Loucy (cell line): ENCODE results near the gene KLHL40.

Source experiments
- H2AFZ ChIP-seq: fragments of 200-600 bp; sonication (generic); 2 replicates; pipeline ENCODE4 v1.6.0; 2016; ENCODE audit warnings: antibody characterized with exemption, mild to moderate bottlenecking, low read length, moderate library complexity
- H3F3A ChIP-seq: fragments of 200-600 bp; 2 replicates; pipeline ENCODE4 v1.6.0; 2016; ENCODE audit warnings: antibody characterized with exemption, low read depth, mild to moderate bottlenecking
- H3K27me3 ChIP-seq: fragments of 200-600 bp; sonication (generic); 2 replicates; pipeline ENCODE4 v1.6.1; 2014; ENCODE audit warnings: low read length, mild to moderate bottlenecking; ENCODE audit not compliant: insufficient read depth, poor library complexity, severe bottlenecking
- H3K36me3 ChIP-seq: fragments of 200-600 bp; sonication (generic); 2 replicates; pipeline ENCODE4 v1.6.1; 2016; ENCODE audit warnings: low read length; ENCODE audit not compliant: insufficient read depth
- H3K4me1 ChIP-seq: fragments of 200-600 bp; sonication (generic); 2 replicates; pipeline ENCODE4 v1.5.1; 2014; ENCODE audit warnings: low read length, mild to moderate bottlenecking; ENCODE audit not compliant: insufficient read depth, poor library complexity, severe bottlenecking
- H3K4me2 ChIP-seq: fragments of 200-600 bp; sonication (generic); 2 replicates; pipeline ENCODE4 v1.6.0; 2014; ENCODE audit warnings: antibody characterized with exemption, low read length, low read depth, mild to moderate bottlenecking; ENCODE audit not compliant: poor library complexity, severe bottlenecking
- H3K4me3 ChIP-seq: fragments of 200-600 bp; sonication (generic); 2 replicates; pipeline ENCODE4 v1.5.1; 2014; ENCODE audit warnings: low read length, mild to moderate bottlenecking, mixed read lengths; ENCODE audit not compliant: poor library complexity, severe bottlenecking
- H3K79me2 ChIP-seq: fragments of 200-600 bp; sonication (generic); 2 replicates; pipeline ENCODE4 v1.6.1; 2014; ENCODE audit warnings: low read length; ENCODE audit not compliant: insufficient read depth
- H3K9ac ChIP-seq: fragments of 200-600 bp; sonication (generic); 2 replicates; pipeline ENCODE4 v1.6.0; 2014; ENCODE audit warnings: mild to moderate bottlenecking, low read depth, low read length, moderate library complexity; ENCODE audit not compliant: poor library complexity, severe bottlenecking
- H3K9me2 ChIP-seq: fragments of 200-600 bp; sonication (generic); replicated peaks from 2 replicates; pipeline ENCODE4 v1.6.1; 2016; ENCODE audit warnings: low read depth, low read length, mixed read lengths
- H3K9me3 ChIP-seq: fragments of 200-600 bp; sonication (generic); 2 replicates; pipeline ENCODE4 v1.6.1; 2014; ENCODE audit warnings: mild to moderate bottlenecking, antibody characterized with exemption, low read length, low read depth; ENCODE audit not compliant: insufficient read depth
- H4K20me1 ChIP-seq: fragments of 200-600 bp; sonication (generic); 2 replicates; pipeline ENCODE4 v1.6.0; 2014; ENCODE audit warnings: antibody characterized with exemption, low read length, mild to moderate bottlenecking; ENCODE audit not compliant: insufficient read depth, poor library complexity, severe bottlenecking
- CTCF ChIP-seq: fragments of 200-600 bp; sonication (generic); conservative IDR thresholded peaks from 2 replicates; pipeline ENCODE4 v1.5.1; 2014; ENCODE audit warnings: mild to moderate bottlenecking, antibody characterized with exemption, low read length
- EZH2phosphoT487 ChIP-seq: fragments of 200-600 bp; IDR thresholded peaks from 2 replicates; pipeline ENCODE4 v1.6.1; 2018; ENCODE audit warnings: antibody characterized with exemption, mild to moderate bottlenecking, moderate library complexity, borderline replicate concordance

Gene KLHL40

GRCh38 chr3:42706721-42707619 is 21.6 kb downstream of the KLHL40 start:
- TF ChIP-seq CTCF (no peak), EZH2phosphoT487 (no peak)
- H3K27me3 ChIP-seq, result no peaks in the 10 kb centered on the region

GRCh38 chr3:42707620-42708355 is 22.5 kb downstream of the KLHL40 start:
- Histone ChIP-seq H3K79me2 (no peaks in the 10 kb centered on the region), H2AFZ (no peak overlapping the region), H4K20me1 (no peaks in the 10 kb centered on the region), H3K4me3 (no peak overlapping the region), H3F3A (no peaks in the 10 kb centered on the region), H3K9ac (no peak overlapping the region), H3K36me3 (no peaks in the 10 kb centered on the region), H3K9me3 (no peaks in the 10 kb centered on the region), H3K4me2 (no peak overlapping the region), H3K4me1 (no peaks in the 10 kb centered on the region), H3K27me3 (no peaks in the 10 kb centered on the region), H3K9me2 (no peaks in the 10 kb centered on the region)
- no peak for TF ChIP-seq CTCF
- TF ChIP-seq EZH2phosphoT487, result no peak

More at GRCh38 chr3:42706721-42707619, 21.6 kb downstream of the KLHL40 start:
- Histone ChIP-seq H3K79me2 (no peaks in the 10 kb centered on the region), H3K9me2 (no peaks in the 10 kb centered on the region), H3K9ac (no peak overlapping the region), H2AFZ (no peak overlapping the region), H3K4me2 (no peak overlapping the region), H3K36me3 (no peaks in the 10 kb centered on the region), H3K4me1 (no peaks in the 10 kb centered on the region), H3K9me3 (no peaks in the 10 kb centered on the region), H3F3A (no peaks in the 10 kb centered on the region), H4K20me1 (no peaks in the 10 kb centered on the region), H3K4me3 (no peak overlapping the region)

GRCh38 chr3:42708611-42709151 is 23.3 kb downstream of the KLHL40 start:
- H3K9me2 ChIP-seq, result no peaks in the 10 kb centered on the region
- no peaks in the 10 kb centered on the region for H3K9me3 ChIP-seq
- no peak overlapping the region for H3K4me3 ChIP-seq
- no peaks in the 10 kb centered on the region for H3K36me3 ChIP-seq
- H3K4me1 ChIP-seq, result no peaks in the 10 kb centered on the region
- no peak for TF ChIP-seq CTCF
- TF ChIP-seq EZH2phosphoT487, result no peak
- no peak overlapping the region for H3K9ac ChIP-seq
- no peaks in the 10 kb centered on the region for H4K20me1 ChIP-seq
- H3F3A ChIP-seq, result no peaks in the 10 kb centered on the region
- no peaks in the 10 kb centered on the region for H3K79me2 ChIP-seq
- H3K27me3 ChIP-seq, result no peaks in the 10 kb centered on the region
- no peak overlapping the region for H2AFZ ChIP-seq
- no peak overlapping the region for H3K4me2 ChIP-seq
